VCaP (cell line): ENCODE measurements around the gene ZNF691.
"Not testable (repeated sequence)": the region's sequence is repeated elsewhere in the genome, so short reads cannot be mapped to it uniquely, and the experiment has no call there.

Experiments used
- H3K27ac ChIP-seq: fragments of 450-650 bp; 2 replicates; pipeline ENCODE4 v1.5.1; 2017
- CTCF ChIP-seq: fragments of 450-650 bp; conservative IDR thresholded peaks from 2 replicates; pipeline ENCODE4 v1.5.1; 2017; ENCODE audit warnings: mild to moderate bottlenecking, moderate library complexity

The ZNF691 gene

GRCh38 chr1:42846257-42847110, at the start of gene ZNF691:
Gene ZNF691, plus strand, starts transcription at chr1:42846613. Its CDS starts 3,046 bp downstream, at chr1:42849659.
- TF ChIP-seq CTCF = peak; percentile 55
- H3K27ac ChIP-seq = peak within 1 kb of the TSS; percentile 75; the same call in 1 of the 2 replicates

- no peak for TF ChIP-seq CTCF
- no peak overlapping the region for H3K27ac ChIP-seq
These were observed 49.0 kb upstream of the ZNF691 start for GRCh38 chr1:42797414-42797813.

- no peak for TF ChIP-seq CTCF
These were observed 48.4 kb upstream of the ZNF691 start for GRCh38 chr1:42797979-42798378.

GRCh38 chr1:42801832-42802473, 44.5 kb upstream of the ZNF691 start:
- TF ChIP-seq CTCF = no peak
- no peak overlapping the region for H3K27ac ChIP-seq

More at GRCh38 chr1:42797979-42798378, 48.4 kb upstream of the ZNF691 start:
- no peak overlapping the region for H3K27ac ChIP-seq

- H3K27ac ChIP-seq = no peak overlapping the region
- TF ChIP-seq CTCF = no peak
These were observed 40.2 kb upstream of the ZNF691 start for GRCh38 chr1:42806171-42806570.

GRCh38 chr1:42806593-42806992, 39.8 kb upstream of the ZNF691 start:
- no peak overlapping the region for H3K27ac ChIP-seq
- no peak for TF ChIP-seq CTCF

- no peak for TF ChIP-seq CTCF
- no peak overlapping the region for H3K27ac ChIP-seq
These were observed 39.3 kb upstream of the ZNF691 start for GRCh38 chr1:42807056-42807668.

GRCh38 chr1:42814815-42815214, 31.6 kb upstream of the ZNF691 start:
- H3K27ac ChIP-seq = not testable (repeated sequence)
